ENCODE measurements around the gene SPATA6. TPM values are rescaled to one million over a fixed set of nuclear protein-coding genes. Genes with fewer than 3 reads are reported as not detected.
"Not testable (repeated sequence)": the region's sequence is repeated elsewhere in the genome, so short reads cannot be mapped to it uniquely, and the experiment has no call there.

SPATA6 gene
- total RNA-seq, 1 donor from 2014 or later = 1.8 TPM

DNA sequence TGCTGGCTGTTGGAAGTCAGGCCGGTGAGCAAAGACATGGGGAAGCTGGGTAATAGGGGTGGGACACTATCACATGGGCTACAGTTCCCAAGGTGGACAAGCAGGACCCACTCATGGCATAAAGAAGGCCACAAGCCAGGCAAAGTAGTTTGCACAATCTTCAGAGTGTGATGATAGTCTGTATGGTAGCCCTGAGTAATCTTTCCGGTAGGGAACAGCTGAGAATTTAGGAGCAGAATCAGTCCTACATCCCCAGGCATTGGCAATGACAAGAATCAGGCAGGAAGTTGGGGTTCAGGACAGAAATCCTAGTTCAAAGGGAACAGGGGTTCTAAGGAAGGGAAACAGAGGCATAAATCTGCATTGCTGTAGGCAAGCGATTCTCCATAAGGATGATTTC, 23.9 kb upstream of the SPATA6 start:
- H3K4me3 ChIP-seq (ENCODE audit: low read depth, low read length) = no peak overlapping the region
- DNase-seq (ENCODE audit: low read depth) = no peak
- TF ChIP-seq, protein P1, sequence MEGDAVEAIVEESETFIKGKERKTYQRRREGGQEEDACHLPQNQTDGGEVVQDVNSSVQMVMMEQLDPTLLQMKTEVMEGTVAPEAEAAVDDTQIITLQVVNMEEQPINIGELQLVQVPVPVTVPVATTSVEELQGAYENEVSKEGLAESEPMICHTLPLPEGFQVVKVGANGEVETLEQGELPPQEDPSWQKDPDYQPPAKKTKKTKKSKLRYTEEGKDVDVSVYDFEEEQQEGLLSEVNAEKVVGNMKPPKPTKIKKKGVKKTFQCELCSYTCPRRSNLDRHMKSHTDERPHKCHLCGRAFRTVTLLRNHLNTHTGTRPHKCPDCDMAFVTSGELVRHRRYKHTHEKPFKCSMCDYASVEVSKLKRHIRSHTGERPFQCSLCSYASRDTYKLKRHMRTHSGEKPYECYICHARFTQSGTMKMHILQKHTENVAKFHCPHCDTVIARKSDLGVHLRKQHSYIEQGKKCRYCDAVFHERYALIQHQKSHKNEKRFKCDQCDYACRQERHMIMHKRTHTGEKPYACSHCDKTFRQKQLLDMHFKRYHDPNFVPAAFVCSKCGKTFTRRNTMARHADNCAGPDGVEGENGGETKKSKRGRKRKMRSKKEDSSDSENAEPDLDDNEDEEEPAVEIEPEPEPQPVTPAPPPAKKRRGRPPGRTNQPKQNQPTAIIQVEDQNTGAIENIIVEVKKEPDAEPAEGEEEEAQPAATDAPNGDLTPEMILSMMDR (conservative IDR thresholded peaks at IDR 0.05; ENCODE audit: low read depth, low read length) = no peak

DNA sequence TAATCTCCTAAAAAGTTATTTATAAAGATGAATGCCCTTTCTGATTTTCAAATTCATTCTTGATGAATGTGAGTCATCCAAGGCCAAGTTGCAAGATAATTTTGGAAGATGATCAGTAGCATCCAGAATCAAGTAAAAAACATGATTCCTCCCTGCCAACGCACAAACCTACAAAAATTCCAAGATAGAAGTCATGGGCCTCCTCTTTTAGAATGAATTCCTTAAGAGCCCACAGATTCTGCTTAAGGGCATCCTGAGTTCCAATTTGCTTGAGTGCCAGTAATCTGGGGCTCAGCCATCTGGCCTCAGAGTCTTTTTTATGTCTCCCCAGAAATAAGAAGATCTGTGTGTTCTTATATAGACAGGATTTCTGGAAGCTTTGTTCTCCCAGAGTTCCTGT, 23.2 kb upstream of the SPATA6 start:
- no peak for DNase-seq (ENCODE audit: low read depth)
- TF ChIP-seq, protein P1 (conservative IDR thresholded peaks at IDR 0.05; ENCODE audit: low read depth, low read length) = no peak
- no peak overlapping the region for H3K4me3 ChIP-seq (ENCODE audit: low read depth, low read length)

DNA sequence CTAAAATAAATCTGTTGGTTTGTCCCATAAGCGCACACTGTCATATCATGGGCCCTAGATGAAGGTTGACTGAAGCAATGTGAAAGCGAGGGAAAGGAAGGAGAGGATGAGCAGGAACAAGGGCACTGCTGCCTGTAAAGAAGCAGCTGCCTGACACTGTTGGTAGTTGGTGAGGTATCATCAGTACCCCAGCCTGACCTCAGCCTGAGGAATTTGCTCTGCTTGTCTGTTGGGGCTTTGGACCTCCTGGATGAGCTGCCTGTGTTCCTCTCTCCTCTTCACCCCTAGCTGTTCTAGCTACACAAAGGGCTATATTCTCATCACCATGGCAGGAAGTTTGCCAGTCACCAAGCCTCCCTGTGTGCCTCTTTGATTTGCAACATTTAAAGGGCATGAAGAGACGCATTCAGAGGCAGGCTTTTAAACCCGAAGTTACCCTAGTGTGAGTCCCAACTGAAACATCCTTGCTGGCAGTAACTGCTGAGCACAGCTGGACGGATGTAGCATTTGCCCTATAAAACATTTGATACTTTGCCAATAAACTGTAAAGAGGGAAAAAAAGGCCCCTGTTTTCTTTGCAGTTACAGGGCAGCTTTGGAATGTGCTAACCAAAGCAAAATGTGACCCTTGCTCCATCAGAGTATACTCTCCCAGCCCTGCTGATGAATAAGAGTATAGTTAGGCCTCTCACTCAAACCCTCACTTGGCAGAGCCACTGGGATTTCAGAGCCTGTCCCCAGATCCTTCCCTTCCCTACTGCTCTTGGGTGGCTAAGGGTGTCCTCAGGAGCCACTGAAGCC, 22.2 kb upstream of the SPATA6 start:
- H3K4me3 ChIP-seq (ENCODE audit: low read depth, low read length) = no peak overlapping the region
- DNase-seq (ENCODE audit: low read depth) = peak; percentile 52
- TF ChIP-seq, protein P1 (conservative IDR thresholded peaks at IDR 0.05; ENCODE audit: low read depth, low read length) = no peak

DNA sequence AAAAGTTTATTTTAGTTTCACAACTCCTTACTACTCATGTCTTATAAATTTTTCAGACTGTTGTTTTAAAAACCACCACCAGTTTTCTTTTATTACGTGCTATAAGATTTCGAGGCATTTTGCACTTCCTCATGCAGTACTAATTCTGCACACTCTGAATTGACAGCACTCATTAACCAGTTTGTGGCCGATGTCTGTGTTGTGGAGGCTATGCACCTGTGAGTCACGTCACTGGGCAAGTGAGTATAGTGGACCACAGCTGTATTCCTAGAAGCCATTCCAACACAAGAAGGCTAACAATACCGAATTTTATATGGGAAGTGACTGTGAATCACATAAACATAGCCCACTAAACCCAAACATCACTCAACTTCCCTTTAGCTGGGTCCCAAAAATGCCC, 21.0 kb upstream of the SPATA6 start:
- no peak for DNase-seq (ENCODE audit: low read depth)
- TF ChIP-seq, protein P1 (conservative IDR thresholded peaks at IDR 0.05; ENCODE audit: low read depth, low read length) = no peak
- no peak overlapping the region for H3K4me3 ChIP-seq (ENCODE audit: low read depth, low read length)

DNA sequence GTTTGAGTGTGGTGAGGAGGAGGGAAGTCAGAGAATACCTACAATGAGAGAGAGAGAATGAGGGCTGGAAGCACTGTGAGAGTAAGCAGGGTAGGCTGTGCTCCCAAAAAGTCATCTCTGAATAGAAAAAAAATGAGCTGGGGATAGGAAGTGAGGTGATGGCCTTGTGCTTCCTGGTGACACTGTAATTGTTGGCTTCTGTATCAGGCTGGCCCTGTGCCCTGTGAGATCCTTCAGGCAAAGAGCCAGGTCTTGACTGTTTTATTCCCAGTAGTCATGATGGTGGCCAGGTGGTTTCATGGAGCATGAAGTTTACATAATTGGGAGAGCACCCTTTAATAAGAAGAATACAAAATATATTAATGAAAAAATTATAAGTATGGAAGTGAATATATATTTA, 20.4 kb upstream of the SPATA6 start:
- TF ChIP-seq, protein P1 (conservative IDR thresholded peaks at IDR 0.05; ENCODE audit: low read depth, low read length) = no peak

DNA sequence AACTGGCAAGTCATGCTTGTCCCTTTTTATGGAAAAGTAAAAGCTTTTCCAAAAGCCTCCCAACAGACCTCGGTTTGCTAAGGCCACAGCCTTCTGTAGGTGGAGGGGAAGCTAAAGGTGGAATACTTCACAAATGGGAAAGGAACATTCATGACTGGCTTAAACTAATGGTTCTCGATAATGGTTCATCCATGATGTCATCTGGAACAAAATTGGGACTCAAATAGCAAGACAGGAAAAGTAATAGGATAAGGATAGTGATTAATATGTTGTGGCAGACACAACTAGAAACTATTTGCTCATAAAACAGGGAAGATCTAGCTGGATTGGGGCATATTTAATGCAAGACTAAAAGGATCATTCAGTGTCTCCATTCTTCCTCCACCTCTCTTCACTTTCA, 16.7 kb upstream of the SPATA6 start:
- no peak overlapping the region for H3K4me3 ChIP-seq (ENCODE audit: low read depth, low read length)
- DNase-seq (ENCODE audit: low read depth) = no peak
- TF ChIP-seq, protein P1 (conservative IDR thresholded peaks at IDR 0.05; ENCODE audit: low read depth, low read length) = no peak

More for the DNA sequence above, 20.4 kb upstream of the SPATA6 start:
- DNase-seq (ENCODE audit: low read depth) = no peak
- H3K4me3 ChIP-seq (ENCODE audit: low read depth, low read length) = no peak overlapping the region

DNA sequence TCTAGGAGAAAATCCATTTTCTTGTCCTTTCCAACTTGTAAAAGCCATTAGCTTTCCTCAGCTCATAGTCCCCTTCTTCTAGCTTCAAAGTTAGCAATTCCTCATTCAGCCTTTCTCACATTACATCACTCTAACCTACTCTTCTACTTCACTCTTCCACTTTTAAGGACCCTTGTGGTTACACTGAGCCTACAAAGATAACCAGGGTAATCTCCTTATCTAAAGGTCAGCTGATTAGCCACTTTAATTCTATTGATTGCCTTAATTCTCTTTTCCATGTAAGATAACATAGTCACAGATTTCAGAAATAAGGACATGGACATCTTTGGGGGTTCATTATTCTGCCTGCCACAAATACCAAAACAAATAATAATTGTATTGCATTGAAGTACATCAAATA, 8.5 kb upstream of the SPATA6 start:
- DNase-seq (ENCODE audit: low read depth) = no peak
- TF ChIP-seq, protein P1 (conservative IDR thresholded peaks at IDR 0.05; ENCODE audit: low read depth, low read length) = no peak

DNA sequence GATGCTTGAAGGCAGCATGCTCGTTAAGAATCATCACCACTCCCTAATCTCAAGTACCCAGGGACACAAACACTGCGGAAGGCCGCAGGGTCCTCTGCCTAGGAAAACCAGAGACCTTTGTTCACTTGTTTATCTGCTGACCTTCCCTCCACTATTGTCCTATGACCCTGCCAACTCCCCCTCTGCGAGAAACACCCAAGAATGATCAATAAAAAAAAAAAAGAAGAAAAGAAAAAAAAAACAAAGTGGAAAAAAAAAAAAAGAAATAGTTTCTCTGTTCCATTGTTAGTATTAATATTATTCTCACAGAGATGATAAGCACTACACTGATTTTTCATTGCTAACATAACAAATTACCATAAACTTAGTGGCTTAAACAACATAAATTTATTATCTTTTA, 8.0 kb upstream of the SPATA6 start:
- not testable (repeated sequence) for DNase-seq (ENCODE audit: low read depth); H3K4me3 ChIP-seq (ENCODE audit: low read depth, low read length)

More for the DNA sequence above, 8.5 kb upstream of the SPATA6 start:
- H3K4me3 ChIP-seq (ENCODE audit: low read depth, low read length) = no peak overlapping the region
